Smooth muscle cell (in vitro differentiated cells): ENCODE measurements around the gene IFITM1. TPM values are rescaled to one million over a fixed set of nuclear protein-coding genes. Genes with fewer than 3 reads are reported as not detected.
A peak's percentile ranks its signal among the peaks of the same experiment; 100 is the strongest.

Experiments
- DNase-seq: peaks from one replicate; lab custom pipeline; 2025; ENCODE audit not compliant: unreplicated experiment; lab: John Stamatoyannopoulos, UW
- H2AFZ ChIP-seq: fragments of 200-600 bp; sonication (generic); 2 replicates; pipeline ENCODE4 v1.6.0; 2016; ENCODE audit warnings: antibody characterized with exemption, low read depth, mild to moderate bottlenecking
- H3F3A ChIP-seq: fragments of 200-600 bp; sonication (generic); 2 replicates; pipeline ENCODE4 v1.6.0; 2017; ENCODE audit warnings: antibody characterized with exemption, low read depth
- H3K27ac ChIP-seq: fragments of 200-600 bp; sonication (generic); 2 replicates; pipeline ENCODE4 v1.5.1; 2016; ENCODE audit warnings: low read depth, mild to moderate bottlenecking
- H3K27me3 ChIP-seq: fragments of 200-600 bp; sonication (generic); 2 replicates; pipeline ENCODE4 v1.6.1; 2016; ENCODE audit warnings: low read depth, mild to moderate bottlenecking
- H3K36me3 ChIP-seq: fragments of 200-600 bp; sonication (generic); 2 replicates; pipeline ENCODE4 v1.5.1; 2016; ENCODE audit warnings: low read depth
- H3K4me1 ChIP-seq: fragments of 200-600 bp; sonication (generic); 2 replicates; pipeline ENCODE4 v1.5.1; 2016; ENCODE audit warnings: low read depth
- H3K4me2 ChIP-seq: fragments of 200-600 bp; sonication (generic); 2 replicates; pipeline ENCODE4 v1.6.0; 2016; ENCODE audit warnings: mild to moderate bottlenecking
- H3K4me3 ChIP-seq: fragments of 200-600 bp; sonication (generic); 2 replicates; pipeline ENCODE4 v1.5.1; 2016; ENCODE audit warnings: mild to moderate bottlenecking
- H3K79me2 ChIP-seq: fragments of 200-600 bp; sonication (generic); 2 replicates; pipeline ENCODE4 v1.6.0; 2016; ENCODE audit warnings: low read depth, mild to moderate bottlenecking
- H3K9ac ChIP-seq: fragments of 200-600 bp; sonication (generic); 2 replicates; pipeline ENCODE4 v1.6.0; 2016; ENCODE audit warnings: low read depth
- H3K9me3 ChIP-seq: fragments of 200-600 bp; sonication (generic); replicated peaks from 2 replicates; pipeline ENCODE4 v1.5.1; 2016; ENCODE audit warnings: low read depth
- H4K20me1 ChIP-seq: fragments of 200-600 bp; sonication (generic); 2 replicates; pipeline ENCODE4 v1.6.0; 2016; ENCODE audit warnings: low read depth
- CTCF ChIP-seq: fragments of 200-600 bp; sonication (generic); IDR thresholded peaks from 2 replicates; pipeline ENCODE4 v1.5.1; 2017; ENCODE audit warnings: borderline replicate concordance, mild to moderate bottlenecking, antibody characterized with exemption; ENCODE audit not compliant: insufficient read depth, poor library complexity, severe bottlenecking
- WGBS: methylation state at CpG from one replicate; pipeline ENCODE4 v1.1.7; 2016; ENCODE audit warnings: low lambda C conversion rate; 5-methylcytosine and 5-hydroxymethylcytosine counted together
- polyA plus RNA-seq: library from polyadenylated mRNA; unstranded; fragments of >200 nt; fragmentation: Nextera tagmentation; extraction: Ambion mirVana; gene quantifications from 2 replicates; pipeline ENCODE4 v1.2.1, GENCODE V29; 2016
- total RNA-seq: library from RNA; depleted of rRNA; stranded (reverse); fragments of >200 nt; gene quantifications from 2 replicates; pipeline ENCODE4 v1.2.3, GENCODE V29; 2014

IFITM1 gene
- total and polyA plus RNA-seq, 2 experiments from 2014 or later: 355 to 726 TPM

GRCh38 chr11:329886-330253 is 16.0 kb downstream of the IFITM1 start:
- H3K4me3 ChIP-seq: no peak overlapping the region
- H3K36me3 ChIP-seq: no peaks in the 10 kb centered on the region
- H4K20me1 ChIP-seq: no peaks in the 10 kb centered on the region
- peaks cover 22% of the 10 kb centered on the region for H3K4me1 ChIP-seq
- H3K9me3 ChIP-seq: no peaks in the 10 kb centered on the region
- H3K27me3 ChIP-seq: no peaks in the 10 kb centered on the region
- peaks cover 4% of the 10 kb centered on the region for H3K79me2 ChIP-seq
- no peak overlapping the region for H3K9ac ChIP-seq
- peak overlapping the region; percentile 9 for H3K27ac ChIP-seq
- DNase-seq: no peak
- H2AFZ ChIP-seq: no peak overlapping the region
- WGBS: 95% methylated on average over 2 of the region's 2 CpGs
- H3F3A ChIP-seq: peaks cover 8% of the 10 kb centered on the region
- no peak overlapping the region for H3K4me2 ChIP-seq
- TF ChIP-seq CTCF: no peak

- H3K36me3 ChIP-seq: no peaks in the 10 kb centered on the region
- H4K20me1 ChIP-seq: no peaks in the 10 kb centered on the region
- H3K4me1 ChIP-seq: peaks cover 27% of the 10 kb centered on the region
- H3K79me2 ChIP-seq: peaks cover 4% of the 10 kb centered on the region
- no peak for DNase-seq
- H3K27ac ChIP-seq: no peak overlapping the region
- H3K9me3 ChIP-seq: no peaks in the 10 kb centered on the region
- 96% methylated on average over 14 of the region's 14 CpGs for WGBS
- H3F3A ChIP-seq: peaks cover 8% of the 10 kb centered on the region
- no peak overlapping the region for H3K4me3 ChIP-seq
- no peak for TF ChIP-seq CTCF
- no peak overlapping the region for H3K4me2 ChIP-seq
- no peaks in the 10 kb centered on the region for H3K27me3 ChIP-seq
- H2AFZ ChIP-seq: no peak overlapping the region
- H3K9ac ChIP-seq: no peak overlapping the region
Observed at GRCh38 chr11:330307-330693, 16.5 kb downstream of the IFITM1 start.

- no peak for DNase-seq
- 95% methylated on average over 34 of the region's 34 CpGs for WGBS
- no peaks in the 10 kb centered on the region for H4K20me1 ChIP-seq
- H3K36me3 ChIP-seq: no peaks in the 10 kb centered on the region
- no peak overlapping the region for H3K4me3 ChIP-seq
- H2AFZ ChIP-seq: no peak overlapping the region
- no peaks in the 10 kb centered on the region for H3K27me3 ChIP-seq
- H3K4me2 ChIP-seq: no peak overlapping the region
- H3K9ac ChIP-seq: no peak overlapping the region
- H3K79me2 ChIP-seq: peaks cover 4% of the 10 kb centered on the region
- no peak overlapping the region for H3K27ac ChIP-seq
- peaks cover 32% of the 10 kb centered on the region for H3K4me1 ChIP-seq
- TF ChIP-seq CTCF: no peak
- H3F3A ChIP-seq: peaks cover 8% of the 10 kb centered on the region
- no peaks in the 10 kb centered on the region for H3K9me3 ChIP-seq
Observed at GRCh38 chr11:330694-331357, 17.0 kb downstream of the IFITM1 start.
